Measurements from ENCODE around the gene JMJD4. TPM values are rescaled to one million over a fixed set of nuclear protein-coding genes. Genes with fewer than 3 reads are reported as not detected.
A peak's percentile ranks its signal among the peaks of the same experiment; 100 is the strongest.

JMJD4 gene
- total and polyA plus RNA-seq, 2 of the 8 experiments (the other 6 are each of a cell fraction or from before 2014, with no cell fraction given): 13.2 to 23.3 TPM

DNA sequence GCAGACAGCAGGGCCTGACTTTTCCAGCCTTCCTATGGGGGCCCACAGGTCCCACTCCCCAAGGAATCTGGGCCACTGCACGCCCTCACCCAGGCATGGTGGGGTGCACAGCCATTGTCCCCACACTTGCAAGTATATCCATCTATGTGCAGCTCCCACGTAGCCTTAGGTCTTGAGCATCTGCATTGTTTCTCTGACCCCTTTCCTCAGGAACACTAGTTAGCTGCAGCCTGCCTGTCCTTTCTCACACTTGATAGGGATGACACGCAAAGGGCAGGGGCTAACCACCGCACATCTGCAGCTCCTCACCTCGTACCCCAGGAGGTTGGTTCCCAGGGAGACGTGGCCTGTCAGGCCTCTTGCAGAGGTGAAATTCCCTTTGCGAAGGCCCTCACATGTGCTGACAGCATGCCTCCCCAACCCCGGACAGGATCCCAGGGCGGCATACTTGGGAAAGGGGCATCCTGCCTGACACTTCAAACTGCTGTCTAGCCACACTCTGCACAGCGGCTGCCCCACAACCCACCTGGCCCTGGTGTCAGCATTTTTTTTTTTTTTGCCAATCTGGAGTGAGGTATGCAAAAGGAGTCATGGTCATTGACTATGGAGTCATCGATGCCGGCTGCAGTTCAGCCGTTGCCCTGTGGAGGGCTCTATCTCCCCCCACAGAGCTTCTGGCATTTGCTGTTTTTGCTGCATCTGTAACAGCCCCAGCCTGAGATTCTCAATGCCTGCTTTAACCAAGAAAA is 5.0 kb downstream of the JMJD4 start (continued):
- TF ChIP-seq, protein P1, sequence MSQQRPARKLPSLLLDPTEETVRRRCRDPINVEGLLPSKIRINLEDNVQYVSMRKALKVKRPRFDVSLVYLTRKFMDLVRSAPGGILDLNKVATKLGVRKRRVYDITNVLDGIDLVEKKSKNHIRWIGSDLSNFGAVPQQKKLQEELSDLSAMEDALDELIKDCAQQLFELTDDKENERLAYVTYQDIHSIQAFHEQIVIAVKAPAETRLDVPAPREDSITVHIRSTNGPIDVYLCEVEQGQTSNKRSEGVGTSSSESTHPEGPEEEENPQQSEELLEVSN (IDR thresholded peaks at IDR 0.05): no peak; the same call in 1 of the 2 replicates
- no peak for TF ChIP-seq TEAD4 (IDR thresholded peaks at IDR 0.05; ENCODE audit: low read depth, low read length)
- no peak for TF ChIP-seq TAF7 (optimal IDR thresholded peaks at IDR 0.05; ENCODE audit: borderline replicate concordance, low read depth, low read length)
- peak; percentile 24; the same call in 1 of the 2 replicates for TF ChIP-seq CREB1 (IDR thresholded peaks at IDR 0.05)
- TF ChIP-seq BACH1 (IDR thresholded peaks at IDR 0.05; ENCODE audit: low read length): no peak
- TF ChIP-seq NRF1 (IDR thresholded peaks at IDR 0.05; ENCODE audit: low read depth, low read length): no peak
- no peak for TF ChIP-seq EGR1 (IDR thresholded peaks at IDR 0.05; ENCODE audit: borderline replicate concordance, low read depth, low read length)
- TF ChIP-seq TCF12 (IDR thresholded peaks at IDR 0.05; ENCODE audit: low read depth, low read length): no peak
- no peak for TF ChIP-seq SIX5 (IDR thresholded peaks at IDR 0.05; ENCODE audit: low read depth, low read length)
- no peak for TF ChIP-seq SP4 (IDR thresholded peaks at IDR 0.05; ENCODE audit: low read length)
- peak; percentile 56 to 67 for TF ChIP-seq RAD21 (IDR thresholded peaks at IDR 0.05 in 1 of 2, conservative IDR thresholded peaks at IDR 0.05 in 1 of 2; ENCODE audit: low read depth in 2 of 2, low read length in 2 of 2)
- TF ChIP-seq SUZ12 (IDR thresholded peaks at IDR 0.05; ENCODE audit: low read length): no peak
- no peak for TF ChIP-seq SP1 (IDR thresholded peaks at IDR 0.05; ENCODE audit: low read depth, low read length)
- TF ChIP-seq SP2 (IDR thresholded peaks at IDR 0.05; ENCODE audit: low read length): no peak
- TF ChIP-seq SRF (IDR thresholded peaks at IDR 0.05; ENCODE audit: low read depth, low read length): no peak
- TF ChIP-seq CEBPB (IDR thresholded peaks at IDR 0.05; ENCODE audit: low read depth, low read length): no peak
- no peak for TF ChIP-seq HDAC2 (IDR thresholded peaks at IDR 0.05; ENCODE audit: borderline replicate concordance in 1 of 2, low read depth in 2 of 2, low read length in 2 of 2)
- no peak for TF ChIP-seq POU5F1 (IDR thresholded peaks at IDR 0.05; ENCODE audit: low read depth, low read length)
- no peak for TF ChIP-seq ATF2 (IDR thresholded peaks at IDR 0.05; ENCODE audit: low read length)
- no peak for TF ChIP-seq PHF8 (conservative IDR thresholded peaks at IDR 0.05; ENCODE audit: low read depth, low read length)

Measured in H1 (cell line).